ENCODE measurements around the gene HOPX. TPM values are rescaled to one million over a fixed set of nuclear protein-coding genes. Genes with fewer than 3 reads are reported as not detected.

The HOPX gene
- total RNA-seq, 6 donors from 2014 or later: 235 to 1,594 (median 506) TPM

DNA sequence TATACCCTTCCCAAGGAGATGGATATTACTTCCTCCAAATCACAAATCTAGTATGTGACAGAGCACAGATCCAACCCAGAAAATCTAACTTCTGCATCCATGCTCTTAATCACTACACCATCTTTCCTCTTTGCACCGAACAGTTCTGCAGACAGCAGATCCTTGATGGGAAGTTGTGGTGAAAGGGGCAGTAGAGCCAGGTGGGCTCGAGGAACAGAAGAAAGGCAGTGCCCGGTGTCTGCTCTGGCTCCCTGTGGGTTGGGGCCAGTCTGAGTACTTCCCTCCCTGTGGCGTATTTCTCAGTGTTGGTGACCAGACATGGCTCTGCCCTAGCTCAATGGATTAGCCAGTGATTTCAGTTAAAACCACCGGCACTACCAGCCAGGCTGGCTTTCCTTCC is 15.3 kb downstream of the HOPX start:
- Histone ChIP-seq H3K27me3 (no peaks in the 10 kb centered on the region), H3K36me3 (no peaks in the 10 kb centered on the region), H3K4me3 (no peak overlapping the region), H3K9me3 (peaks cover 0 to 4% (median 0%) of the 10 kb centered on the region in 4 donors), H3K4me1 (peaks cover 0 to 4% (median 0%) of the 10 kb centered on the region in 4 donors), H3K27ac (no peak overlapping the region)
- ATAC-seq (ENCODE audit: low FRiP score in 2 of 2) (no peak), DNase-seq (no peak)
- TF ChIP-seq POLR2AphosphoS5 (IDR thresholded peaks at IDR 0.05): no peak
- TF ChIP-seq EP300 (IDR thresholded peaks at IDR 0.05): no peak
- no peak for TF ChIP-seq POLR2A (IDR thresholded peaks at IDR 0.05)
- TF ChIP-seq, protein P1, sequence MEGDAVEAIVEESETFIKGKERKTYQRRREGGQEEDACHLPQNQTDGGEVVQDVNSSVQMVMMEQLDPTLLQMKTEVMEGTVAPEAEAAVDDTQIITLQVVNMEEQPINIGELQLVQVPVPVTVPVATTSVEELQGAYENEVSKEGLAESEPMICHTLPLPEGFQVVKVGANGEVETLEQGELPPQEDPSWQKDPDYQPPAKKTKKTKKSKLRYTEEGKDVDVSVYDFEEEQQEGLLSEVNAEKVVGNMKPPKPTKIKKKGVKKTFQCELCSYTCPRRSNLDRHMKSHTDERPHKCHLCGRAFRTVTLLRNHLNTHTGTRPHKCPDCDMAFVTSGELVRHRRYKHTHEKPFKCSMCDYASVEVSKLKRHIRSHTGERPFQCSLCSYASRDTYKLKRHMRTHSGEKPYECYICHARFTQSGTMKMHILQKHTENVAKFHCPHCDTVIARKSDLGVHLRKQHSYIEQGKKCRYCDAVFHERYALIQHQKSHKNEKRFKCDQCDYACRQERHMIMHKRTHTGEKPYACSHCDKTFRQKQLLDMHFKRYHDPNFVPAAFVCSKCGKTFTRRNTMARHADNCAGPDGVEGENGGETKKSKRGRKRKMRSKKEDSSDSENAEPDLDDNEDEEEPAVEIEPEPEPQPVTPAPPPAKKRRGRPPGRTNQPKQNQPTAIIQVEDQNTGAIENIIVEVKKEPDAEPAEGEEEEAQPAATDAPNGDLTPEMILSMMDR (IDR thresholded peaks at IDR 0.05): no peak
- WGBS, 2 donors: 60 to 85% methylated on average over 4 to 5 of the region's 5 CpGs

DNA sequence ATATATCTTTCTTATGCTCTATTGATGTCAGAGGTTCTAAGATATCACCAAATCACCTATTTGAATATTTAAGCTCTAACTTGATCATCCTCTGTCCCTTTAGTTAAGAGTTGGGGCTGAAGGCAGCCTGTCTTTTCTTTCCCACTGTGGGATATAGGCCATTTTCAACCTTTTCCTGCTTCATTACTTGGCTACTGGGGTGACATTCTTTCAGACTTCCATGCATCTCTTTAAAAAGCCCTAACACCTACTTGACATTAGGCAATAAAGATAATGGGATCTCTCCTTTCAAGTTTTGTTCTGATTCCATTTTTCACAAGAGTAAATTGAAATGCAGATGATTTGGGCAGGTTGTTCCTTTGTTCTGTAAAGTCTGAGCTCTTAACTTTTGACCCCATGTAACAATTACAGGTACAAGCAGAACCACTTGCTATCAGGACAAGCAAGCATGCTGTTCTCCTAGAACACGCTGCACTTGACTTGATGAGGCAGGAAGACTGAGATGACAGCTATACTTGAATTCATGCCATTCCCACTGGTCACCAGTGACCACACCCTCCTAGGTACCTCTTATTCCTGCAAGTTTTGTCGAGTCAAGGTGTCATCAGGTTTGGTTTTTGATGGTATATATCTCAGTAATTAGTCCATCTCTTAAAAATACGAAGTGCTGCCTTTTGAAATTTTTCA is 18.2 kb downstream of the HOPX start:
- H3K4me3 ChIP-seq: no peak overlapping the region
- no peak for TF ChIP-seq POLR2A (IDR thresholded peaks at IDR 0.05)
- TF ChIP-seq, protein P1 (IDR thresholded peaks at IDR 0.05): no peak
- TF ChIP-seq EP300 (IDR thresholded peaks at IDR 0.05): peak in 1 of 4 donors; percentile 80
- TF ChIP-seq POLR2AphosphoS5 (IDR thresholded peaks at IDR 0.05): peak; percentile 30 to 59
- H3K4me1 ChIP-seq: peaks cover 0 to 6% (median 2%) of the 10 kb centered on the region in 4 donors
- DNase-seq (peak in 1 of 2 donors; percentile 42), ATAC-seq (ENCODE audit: low FRiP score in 2 of 2) (peak; percentile 28 to 72)
- H3K27me3 ChIP-seq: no peaks in the 10 kb centered on the region
- 71 to 80% methylated on average over 3 of the region's 3 CpGs for WGBS, 2 donors
- no peak overlapping the region for H3K27ac ChIP-seq
- H3K36me3 ChIP-seq: no peaks in the 10 kb centered on the region
- H3K9me3 ChIP-seq: no peaks in the 10 kb centered on the region

DNA sequence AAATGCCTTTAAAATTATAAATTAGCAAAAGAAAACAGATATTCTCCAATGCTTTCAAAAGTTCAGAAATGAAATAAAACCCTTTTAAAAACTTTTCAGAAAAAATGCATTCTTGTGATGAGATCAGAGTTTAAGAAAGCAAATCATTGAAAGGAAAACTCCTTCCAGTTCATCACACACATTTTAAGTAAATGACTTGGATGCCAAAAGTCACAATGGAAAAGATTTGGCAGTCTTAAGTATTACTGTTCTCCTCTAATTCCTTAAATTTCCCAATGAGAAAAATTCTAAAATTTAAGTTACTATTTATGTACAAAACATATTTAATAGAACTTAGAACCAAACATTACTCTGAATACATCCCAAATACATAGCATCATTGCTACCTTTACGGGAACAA is 21.1 kb downstream of the HOPX start:
- H3K4me1 ChIP-seq: peaks cover 7 to 26% (median 22%) of the 10 kb centered on the region in 4 donors

DNA sequence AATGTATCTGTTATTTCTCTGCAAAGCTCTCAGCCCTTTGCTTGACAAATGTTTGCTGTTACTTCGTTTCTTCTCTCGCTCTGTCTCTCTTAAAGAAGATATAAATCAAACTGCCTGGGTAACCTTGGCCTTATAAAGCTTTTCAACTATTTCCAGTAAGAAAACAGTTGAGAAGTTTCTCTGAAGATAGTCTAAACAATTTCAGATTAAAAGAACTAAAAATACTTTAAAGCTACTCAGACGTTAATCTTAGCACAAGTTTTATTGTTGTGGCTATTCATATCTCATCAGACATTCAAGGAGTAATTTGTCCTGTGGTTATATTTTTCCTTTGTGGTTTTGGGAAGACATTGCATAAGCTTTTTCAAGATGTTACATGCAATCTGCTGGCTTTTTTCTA is 22.6 kb downstream of the HOPX start:
- H3K36me3 ChIP-seq: no peaks in the 10 kb centered on the region
- H3K27me3 ChIP-seq: peaks cover 0 to 13% (median 8%) of the 10 kb centered on the region in 4 donors
- no peaks in the 10 kb centered on the region for H3K9me3 ChIP-seq
- no peak for ATAC-seq (ENCODE audit: low FRiP score in 2 of 2)
- no peak overlapping the region for H3K27ac ChIP-seq
- DNase-seq: no peak
- no peak overlapping the region for H3K4me3 ChIP-seq
- WGBS, 2 donors: 50 to 54% methylated on average over 3 of the region's 3 CpGs
- peaks cover 17 to 37% (median 31%) of the 10 kb centered on the region in 4 donors for H3K4me1 ChIP-seq
- TF ChIP-seq POLR2A (IDR thresholded peaks at IDR 0.05) (no peak), POLR2AphosphoS5 (IDR thresholded peaks at IDR 0.05) (no peak), EP300 (IDR thresholded peaks at IDR 0.05) (no peak)
- TF ChIP-seq, protein P1 (IDR thresholded peaks at IDR 0.05): no peak

More for the DNA sequence above, 21.1 kb downstream of the HOPX start:
- Histone ChIP-seq H3K27ac (no peak overlapping the region), H3K9me3 (no peaks in the 10 kb centered on the region), H3K4me3 (no peak overlapping the region), H3K36me3 (no peaks in the 10 kb centered on the region), H3K27me3 (peaks cover 0 to 13% (median 8%) of the 10 kb centered on the region in 4 donors)
- ATAC-seq (ENCODE audit: low FRiP score in 2 of 2) (no peak), DNase-seq (no peak)
- TF ChIP-seq POLR2AphosphoS5 (IDR thresholded peaks at IDR 0.05): no peak
- TF ChIP-seq POLR2A (IDR thresholded peaks at IDR 0.05): no peak
- whole genome bisulfite sequencing, 2 donors: 88 to 92% methylated on average over 1 of the region's 1 CpG

DNA sequence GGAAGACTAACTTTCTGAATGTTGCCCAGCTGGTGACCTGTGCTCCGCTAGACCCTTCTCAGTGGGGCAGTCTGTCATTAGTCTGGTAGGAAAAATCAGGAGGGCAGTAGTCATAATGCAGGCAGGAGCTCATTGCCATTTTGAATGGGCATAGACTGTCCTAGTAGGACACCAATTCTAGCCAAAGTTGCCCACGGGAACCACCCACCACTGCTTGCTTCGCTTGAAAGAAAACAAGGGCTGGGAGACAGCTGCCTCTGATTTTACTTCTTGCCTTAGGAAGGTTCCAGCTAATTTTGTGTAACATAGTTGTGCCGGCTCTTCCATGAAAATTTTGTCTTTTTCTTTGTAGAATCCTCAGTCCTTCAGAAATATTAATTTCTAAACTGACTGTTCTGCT is 23.3 kb downstream of the HOPX start:
- WGBS, 2 donors: 93 to 96% methylated on average over 4 of the region's 4 CpGs
- Histone ChIP-seq H3K27ac (no peak overlapping the region), H3K36me3 (no peaks in the 10 kb centered on the region), H3K4me3 (no peak overlapping the region), H3K9me3 (no peaks in the 10 kb centered on the region), H3K4me1 (peaks cover 20 to 37% (median 32%) of the 10 kb centered on the region in 4 donors), H3K27me3 (peaks cover 0 to 13% (median 8%) of the 10 kb centered on the region in 4 donors)
- DNase-seq: no peak
- TF ChIP-seq POLR2AphosphoS5 (IDR thresholded peaks at IDR 0.05) (no peak), EP300 (IDR thresholded peaks at IDR 0.05) (no peak), POLR2A (IDR thresholded peaks at IDR 0.05) (no peak)
- TF ChIP-seq, protein P1 (IDR thresholded peaks at IDR 0.05): no peak
- no peak for ATAC-seq (ENCODE audit: low FRiP score in 2 of 2)
